Lung (tissue), 12 donors: Measurements from ENCODE around the gene CPSF4L. TPM values are rescaled to one million over a fixed set of nuclear protein-coding genes. Genes with fewer than 3 reads are reported as not detected.

Experiments
- ATAC-seq: fragments of 200-7000 bp; cut with Tn5 transposase; one replicate; pipeline ENCODE4 v1.9.1; 2020; ENCODE audit warnings: moderate number of reproducible peaks; ENCODE audit not compliant: insufficient read depth, low FRiP score
- DNase-seq, 3 donors: peaks; one replicate each; pipeline ENCODE4 v3.0.0-alpha.2; 2013 to 2017
- H3K27ac ChIP-seq, 2 donors: one replicate each; pipeline ENCODE4 v1.5.1; 2013; ENCODE audit warnings: mild to moderate bottlenecking in 2 of 2, moderate library complexity in 2 of 2, control low read depth in 1 of 2, inconsistent platforms in 1 of 2, low read depth in 1 of 2, low read length in 1 of 2
- H3K27me3 ChIP-seq, 3 donors: one replicate each; pipeline ENCODE4 v1.5.1; 2013; ENCODE audit warnings: low read length in 2 of 3; ENCODE audit not compliant: control insufficient read depth in 3 of 3, insufficient read depth in 3 of 3
- H3K36me3 ChIP-seq, 4 donors: one replicate each; pipeline ENCODE4 v1.5.1; 2013; ENCODE audit warnings: low read length in 4 of 4, mild to moderate bottlenecking in 1 of 4, moderate library complexity in 1 of 4; ENCODE audit not compliant: control insufficient read depth in 4 of 4, insufficient read depth in 4 of 4
- H3K4me1 ChIP-seq, 5 donors: one replicate each; pipeline ENCODE4 v1.5.1; 2013; ENCODE audit warnings: low read length in 5 of 5, mild to moderate bottlenecking in 2 of 5, moderate library complexity in 1 of 5; ENCODE audit not compliant: control insufficient read depth in 5 of 5, insufficient read depth in 5 of 5
- H3K4me3 ChIP-seq: one replicate; pipeline ENCODE4 v1.5.1; 2013; ENCODE audit warnings: mild to moderate bottlenecking, control low read depth, moderate library complexity
- H3K9ac ChIP-seq, 2 donors: one replicate each; pipeline ENCODE4 v1.5.1; 2013; ENCODE audit warnings: low read length in 2 of 2, control low read depth in 1 of 2; ENCODE audit not compliant: insufficient read depth in 1 of 2
- H3K9me3 ChIP-seq, 4 donors: one replicate each; pipeline ENCODE4 v1.5.1; 2013; ENCODE audit warnings: low read length in 3 of 4, mild to moderate bottlenecking in 1 of 4, moderate library complexity in 1 of 4; ENCODE audit not compliant: control insufficient read depth in 4 of 4, insufficient read depth in 3 of 4
- CTCF ChIP-seq: IDR thresholded peaks from 2 replicates; pipeline ENCODE4 v1.5.1; 2012; ENCODE audit warnings: mild to moderate bottlenecking; ENCODE audit errors: control extremely low read depth, extremely low read depth
- WGBS, 2 donors: extraction: QIAGEN DNeasy Blood & Tissue Kit; methylation state at CpG; one replicate each; pipeline ENCODE4 v1.1.7; 2013; 5-methylcytosine and 5-hydroxymethylcytosine counted together
- polyA plus RNA-seq, 2 donors: library from polyadenylated mRNA; stranded (reverse); fragments of 200-250 nt; gene quantifications; one replicate each; pipeline ENCODE4 v1.2.1, GENCODE V29; 2013
- total RNA-seq, 2 donors: library from RNA; depleted of rRNA in 1 of 2; stranded (reverse); fragments of >200 nt in 1 of 2; gene quantifications; one replicate each; pipeline ENCODE4 v1.2.1, GENCODE V29; 2014 to 2021
- donor health status: control.
- donor health status: control.
- donor health status: Bipolar disorder and iron deficiency.
- donor health status: healthy.
- donor health status: DM: yes; HTN: yes; CAD: no.

Gene CPSF4L
- total and polyA plus RNA-seq, 4 donors = not detected

- Histone ChIP-seq H3K36me3 (no peaks in the 10 kb centered on the region), H3K27ac (no peak overlapping the region), H3K27me3 (no peaks in the 10 kb centered on the region), H3K9me3 (no peaks in the 10 kb centered on the region), H3K9ac (peak overlapping the region in 1 of 2 donors; percentile 32), H3K4me3 (no peak overlapping the region), H3K4me1 (peaks cover 0 to 5% (median 4%) of the 10 kb centered on the region in 5 donors)
- no peak for ATAC-seq
- TF ChIP-seq CTCF = no peak
- no peak for DNase-seq
- 93 to 96% methylated on average over 2 of the region's 2 CpGs for WGBS, 2 donors
Observed at GRCh38 chr17:73223626-73224230, 38.0 kb downstream of the CPSF4L start.

DNA sequence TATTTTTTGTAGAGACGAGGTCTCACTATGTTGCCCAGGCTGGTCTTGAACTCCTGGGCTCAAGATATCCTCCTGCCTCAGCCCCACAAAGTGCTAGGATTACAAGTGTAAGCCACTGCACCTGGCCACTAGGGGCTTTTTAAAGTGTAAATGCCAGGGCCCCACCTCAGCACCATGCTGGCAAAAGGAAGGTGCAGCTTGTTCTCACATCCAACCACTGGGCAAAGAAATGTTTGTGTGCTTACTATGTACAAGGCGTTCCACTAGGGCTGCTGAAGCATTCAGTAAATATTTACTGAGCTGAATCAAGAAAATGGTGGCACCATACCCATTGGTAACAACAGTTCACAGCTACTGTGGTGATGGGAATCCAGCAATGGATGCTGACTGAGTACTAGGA lies 46.2 kb downstream of the CPSF4L start:
- ATAC-seq (no peak), DNase-seq (no peak)
- H3K4me3 ChIP-seq = no peak overlapping the region
- no peak overlapping the region for H3K27ac ChIP-seq
- peaks cover 3 to 8% (median 4%) of the 10 kb centered on the region in 4 donors for H3K36me3 ChIP-seq
- H3K9ac ChIP-seq = no peak overlapping the region
- no peak for TF ChIP-seq CTCF
- 85 to 91% methylated on average over 2 of the region's 2 CpGs for WGBS, 2 donors
- H3K27me3 ChIP-seq = no peaks in the 10 kb centered on the region
- H3K4me1 ChIP-seq = peaks cover 0 to 4% (median 0%) of the 10 kb centered on the region in 5 donors
- H3K9me3 ChIP-seq = no peaks in the 10 kb centered on the region

DNA sequence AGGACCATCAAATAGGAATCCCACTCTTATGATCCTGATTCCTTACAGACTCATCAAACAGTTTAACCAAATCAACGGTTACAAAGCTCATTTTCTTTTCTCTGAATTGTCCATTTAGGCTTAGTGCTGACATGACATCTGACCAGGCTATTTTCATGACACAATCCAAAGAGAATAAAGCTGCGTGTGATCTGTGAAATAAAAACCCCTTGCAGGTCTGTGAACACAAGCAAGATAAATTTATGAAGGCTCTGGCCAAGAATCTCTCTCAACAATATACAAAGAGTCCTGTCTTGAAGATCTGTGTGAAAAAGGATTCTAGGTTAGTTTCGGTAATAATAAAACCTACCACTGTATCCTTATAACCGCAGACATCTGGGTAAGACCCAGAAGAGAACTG lies 46.8 kb downstream of the CPSF4L start:
- Histone ChIP-seq H3K9ac (no peak overlapping the region), H3K4me1 (peaks cover 0 to 4% (median 0%) of the 10 kb centered on the region in 5 donors), H3K27ac (no peak overlapping the region), H3K9me3 (no peaks in the 10 kb centered on the region), H3K4me3 (no peak overlapping the region), H3K36me3 (peaks cover 3 to 8% (median 4%) of the 10 kb centered on the region in 4 donors), H3K27me3 (no peaks in the 10 kb centered on the region)
- no peak for DNase-seq
- no peak for TF ChIP-seq CTCF
- WGBS, 2 donors = 72 to 80% methylated on average over 4 of the region's 4 CpGs
- no peak for ATAC-seq

- Histone ChIP-seq H3K36me3 (peaks cover 5 to 11% (median 8%) of the 10 kb centered on the region in 4 donors), H3K27ac (no peak overlapping the region), H3K9ac (no peak overlapping the region), H3K27me3 (no peaks in the 10 kb centered on the region), H3K9me3 (no peaks in the 10 kb centered on the region), H3K4me3 (no peak overlapping the region), H3K4me1 (peaks cover 0 to 4% (median 0%) of the 10 kb centered on the region in 5 donors)
- no peak for DNase-seq
- TF ChIP-seq CTCF = no peak
- ATAC-seq = no peak
Observed at GRCh38 chr17:73214008-73214407, 47.7 kb downstream of the CPSF4L start.
